ENCODE data around the gene PGLYRP4.

- TF ChIP-seq EP300 (IDR thresholded peaks at IDR 0.05) (no peak), CTCF (IDR thresholded peaks at IDR 0.05) (no peak), POLR2A (IDR thresholded peaks at IDR 0.05) (no peak)
These were observed 3.2 kb downstream of the PGLYRP4 start for GRCh38 chr1:153345187-153346076.

Data from ovary (tissue), 3 donors.